K562 (cell line): ENCODE data around the gene TMEM273. TPM values are rescaled to one million over a fixed set of nuclear protein-coding genes. Genes with fewer than 3 reads are reported as not detected.

Experiments
- CEBPZ ChIP-seq: fragments of 150-350 bp; IDR thresholded peaks from 2 replicates; pipeline ENCODE4 v1.6.1; 2014; ENCODE audit warnings: low read depth, mild to moderate bottlenecking, low read length, borderline replicate concordance
- CHD7 ChIP-seq: fragments of 200-600 bp; sonication (generic); IDR thresholded peaks from one replicate; pipeline ENCODE4 v1.6.1; 2012; ENCODE audit warnings: mild to moderate bottlenecking, low read depth, low read length, inconsistent platforms
- NR4A1 ChIP-seq, 2 experiments: fragments of 250-450 bp in 1 of 2; fragments of 450-650 bp in 1 of 2; sonication (Bioruptor Pico) in 1 of 2; IDR thresholded peaks; 2 replicates each; pipeline versions ENCODE4 v1.4.0 to v1.6.1; 2016 to 2020; ENCODE audit warnings: mild to moderate bottlenecking in 2 of 2, missing compliant biosample characterization in 1 of 2, missing genetic modification characterization in 1 of 2, moderate library complexity in 1 of 2
- POLR2AphosphoS2 ChIP-seq: IDR thresholded peaks from 2 replicates; pipeline ENCODE4 v1.6.1; 2012; ENCODE audit warnings: low read length, improper control_type of control experiment
- RBFOX2 ChIP-seq: fragments of 200-400 bp; formaldehyde crosslinking; IDR thresholded peaks from 2 replicates; pipeline ENCODE4 v1.6.1; 2017; ENCODE audit warnings: low read depth, mild to moderate bottlenecking, low read length, moderate library complexity
- RBM34 ChIP-seq: fragments of 200-400 bp; formaldehyde crosslinking; IDR thresholded peaks from 2 replicates; pipeline ENCODE4 v1.6.1; 2018; ENCODE audit warnings: low read length, borderline replicate concordance; ENCODE audit not compliant: insufficient read depth
- SMARCB1 ChIP-seq: IDR thresholded peaks from 2 replicates; pipeline ENCODE4 v1.6.1; 2011; ENCODE audit warnings: improper control_type of control experiment, low read depth; ENCODE audit not compliant: insufficient read length
- SNIP1 ChIP-seq: fragments of 450-650 bp; IDR thresholded peaks from 2 replicates; pipeline ENCODE4 v1.7.1; 2017; ENCODE audit warnings: low read depth, mild to moderate bottlenecking
- ZNF347 ChIP-seq: fragments of 450-650 bp; formaldehyde crosslinking; IDR thresholded peaks from 2 replicates; pipeline ENCODE4 v1.4.0; 2020; ENCODE audit warnings: low read depth, mild to moderate bottlenecking, moderate library complexity
- ZNF395 ChIP-seq: fragments of 200-800 bp; sonication (Bioruptor generic); IDR thresholded peaks from 2 replicates; pipeline ENCODE4 v1.6.1; 2017; ENCODE audit warnings: missing genetic modification characterization, missing compliant biosample characterization
- ZSCAN32 ChIP-seq: fragments of 450-650 bp; formaldehyde crosslinking; IDR thresholded peaks from 2 replicates; pipeline ENCODE4 v1.4.0; 2020; ENCODE audit warnings: mild to moderate bottlenecking, moderate library complexity
- polyA plus RNA-seq, 8 experiments: library from polyadenylated mRNA; depleted of rRNA in 4 of 8; stranded (reverse) in 5 of 8; unstranded in 3 of 8; fragments of >200 nt; fragmentation: Nextera tagmentation in 2 of 8; fragmentation: Illumina TruSeq in 1 of 8; extraction: Ambion mirVana in 2 of 8; extraction: Trizol in 1 of 8; gene quantifications; 2 replicates each; pipeline versions ENCODE4 v1.2.1 to v1.2.3, GENCODE V29; 2011 to 2014; ENCODE audit warnings: inconsistent platforms in 1 of 8, missing spikeins in 1 of 8
- total RNA-seq, 7 experiments: library from RNA; depleted of rRNA in 6 of 7; stranded (reverse); fragments of >200 nt in 6 of 7; fragmentation: Illumina TruSeq in 2 of 7; extraction: Trizol in 2 of 7; gene quantifications; 2 replicates each; pipeline versions ENCODE4 v1.2.1 to v1.2.3, GENCODE V29; 2011 to 2021; ENCODE audit warnings: low replicate concordance in 1 of 7

The TMEM273 gene
- total and polyA plus RNA-seq, 9 of the 15 experiments (the other 6 are each of a cell fraction or from before 2014, with no cell fraction given), result 39.2 to 131 (median 95.6) TPM

GRCh38 chr10:49184642-49185111 is 3.5 kb downstream of the TMEM273 start (continued):
- TF ChIP-seq CEBPZ (no peak), RBM34 (no peak), ZNF395 (CRISPR knock-in tag) (peak; percentile 52; the same call in 1 of the 2 replicates), RBFOX2 (no peak), SMARCB1 (peak; percentile 56), POLR2AphosphoS2 (no peak), CHD7 (no peak), ZSCAN32 (CRISPR knock-in tag) (no peak), ZNF347 (CRISPR knock-in tag) (no peak), SNIP1 (no peak), NR4A1 (CRISPR knock-in tag; IDR thresholded peaks at IDR 0.05) (no peak), NR4A1 (tag; IDR thresholded peaks at IDR 0.05) (peak; percentile 62; the same call in 1 of the 2 replicates)
